HCT116 (cell line): ENCODE measurements around the gene SLC35G3. TPM values are rescaled to one million over a fixed set of nuclear protein-coding genes. Genes with fewer than 3 reads are reported as not detected.

Experiments used
- ATAC-seq: fragments of 200-7000 bp; cut with Tn5 transposase; 2 replicates; pipeline ENCODE4 v1.9.1; 2020; ENCODE audit warnings: mild to moderate bottlenecking, moderate library complexity
- BruUV-seq: library from RNA; stranded (reverse); fragments of 400-500 nt; replicated peaks from 2 replicates; lab custom pipeline; 2021; lab: Mats Ljungman, UMichigan
- CTCF ChIA-PET: fragments of 300-600 bp; sonication (Branson Sonifier 250); formaldehyde crosslinking; loops from one replicate; lab custom pipeline; 2021; ENCODE audit warnings: antibody characterized with exemption; lab: Charles Lee
- POLR2A ChIA-PET: fragments of 300-600, 350-600 bp; sonication (Branson Sonifier 250); formaldehyde crosslinking; loops from one replicate; lab custom pipeline; 2021; ENCODE audit warnings: antibody characterized with exemption; lab: Charles Lee
- RAD21 ChIA-PET, 2 experiments: fragments of 300-600 bp; sonication (Branson Sonifier 250); formaldehyde crosslinking; loops; one replicate each; lab custom pipeline; 2023; ENCODE audit warnings: low total read pairs in 2 of 2; ENCODE audit not compliant: uncharacterized antibody in 2 of 2, unreplicated experiment in 2 of 2, low non-redundant PET in 1 of 2; lab: Charles Lee
- DNase-seq: peaks from one replicate; pipeline ENCODE4 v3.0.0-alpha.2; 2010; ENCODE audit warnings: low read depth, low spot score
- H2AFZ ChIP-seq: fragments of 200-600 bp; shearing (Covaris generic), sonication (generic); 2 replicates; pipeline ENCODE4 v1.6.1; 2017; ENCODE audit warnings: low read depth, mixed run types, mixed read lengths, antibody characterized with exemption, low read length; ENCODE audit not compliant: poor library complexity, severe bottlenecking
- H3K27ac ChIP-seq: 2 replicates; pipeline ENCODE4 v1.5.1; 2012; ENCODE audit warnings: low read depth, low read length
- H3K27me3 ChIP-seq: fragments of 200-600 bp; sonication (generic); 2 replicates; pipeline ENCODE4 v1.6.1; 2016; ENCODE audit warnings: mixed run types, low read length, mixed read lengths; ENCODE audit not compliant: insufficient read depth
- H3K36me3 ChIP-seq, 2 experiments: fragments of 200-500 bp in 1 of 2; fragments of 200-600 bp in 1 of 2; sonication (Bioruptor generic) in 1 of 2; sonication (generic) in 1 of 2; 2 replicates each; pipeline versions ENCODE4 v1.5.1 to v1.6.1; 2014 to 2016; ENCODE audit warnings: low read length in 2 of 2, inconsistent platforms in 1 of 2, mixed read lengths in 1 of 2, mixed run types in 1 of 2; ENCODE audit not compliant: insufficient read depth in 2 of 2, control insufficient read depth in 1 of 2
- H3K4me1 ChIP-seq, 2 experiments: fragments of 200-600 bp in 1 of 2; sonication (generic) in 1 of 2; 2 replicates each; pipeline versions ENCODE4 v1.5.1 to v1.6.1; 2012 to 2017; ENCODE audit warnings: low read length in 2 of 2, inconsistent platforms in 1 of 2, mild to moderate bottlenecking in 1 of 2, mixed read lengths in 1 of 2, mixed run types in 1 of 2, moderate library complexity in 1 of 2; ENCODE audit not compliant: insufficient read depth in 2 of 2, control insufficient read depth in 1 of 2
- H3K4me2 ChIP-seq: fragments of 200-600 bp; sonication (generic); 2 replicates; pipeline ENCODE4 v1.6.1; 2017; ENCODE audit warnings: mixed run types, low read length, mixed read lengths
- H3K4me3 ChIP-seq, 2 experiments: fragments of 200-600 bp in 1 of 2; sonication (generic) in 1 of 2; replicated peaks in 1 of 2; 2 replicates each; pipeline ENCODE4 v1.5.1; 2011 to 2016; ENCODE audit warnings: low read length in 2 of 2, control low read depth in 1 of 2, low read depth in 1 of 2, mild to moderate bottlenecking in 1 of 2, mixed read lengths in 1 of 2, mixed run types in 1 of 2
- H3K79me2 ChIP-seq: fragments of 200-600 bp; sonication (generic); 2 replicates; pipeline ENCODE4 v1.6.1; 2017; ENCODE audit warnings: mild to moderate bottlenecking, mixed run types, low read length, moderate library complexity, mixed read lengths; ENCODE audit not compliant: insufficient read depth
- H3K9ac ChIP-seq: fragments of 200-600 bp; sonication (generic); 2 replicates; pipeline ENCODE4 v1.6.1; 2016; ENCODE audit warnings: low read length, mixed read lengths
- H3K9me2 ChIP-seq: fragments of 200-600 bp; sonication (generic), shearing (Covaris generic); 2 replicates; pipeline ENCODE4 v1.6.1; 2017; ENCODE audit warnings: mixed run types, mild to moderate bottlenecking, moderate library complexity; ENCODE audit not compliant: insufficient read depth
- H3K9me3 ChIP-seq, 2 experiments: fragments of 200-500 bp in 1 of 2; fragments of 200-600 bp in 1 of 2; sonication (Bioruptor generic) in 1 of 2; sonication (generic) in 1 of 2; 2 replicates each; pipeline ENCODE4 v1.6.1; 2014 to 2017; ENCODE audit warnings: low read length in 2 of 2, mixed read lengths in 2 of 2, inconsistent platforms in 1 of 2, low read depth in 1 of 2, mild to moderate bottlenecking in 1 of 2, mixed run types in 1 of 2, moderate library complexity in 1 of 2; ENCODE audit not compliant: control insufficient read depth in 1 of 2, insufficient read depth in 1 of 2
- H4K20me1 ChIP-seq: fragments of 200-600 bp; sonication (generic), shearing (Covaris generic); 2 replicates; pipeline ENCODE4 v1.6.1; 2017; ENCODE audit warnings: mixed run types, mild to moderate bottlenecking, moderate library complexity; ENCODE audit not compliant: insufficient read depth
- ATF3 ChIP-seq: IDR thresholded peaks from 2 replicates; pipeline ENCODE4 v1.6.1; 2012
- CBX3 ChIP-seq: IDR thresholded peaks from 2 replicates; pipeline ENCODE4 v1.6.1; 2012; ENCODE audit warnings: low read depth
- EZH2 ChIP-seq: fragments of 200-600 bp; sonication (generic); IDR thresholded peaks from 2 replicates; pipeline ENCODE4 v1.6.1; 2017; ENCODE audit warnings: antibody characterized with exemption, mixed run types
- JUND ChIP-seq: IDR thresholded peaks from 2 replicates; pipeline ENCODE4 v1.6.1; 2012
- POLR2A ChIP-seq: IDR thresholded peaks from 2 replicates; pipeline ENCODE4 v1.7.0; 2011; ENCODE audit warnings: borderline replicate concordance; ENCODE audit not compliant: insufficient read depth, insufficient read length; ENCODE audit errors: extremely low read depth
- POLR2AphosphoS5 ChIP-seq: IDR thresholded peaks from 2 replicates; pipeline ENCODE4 v1.6.1; 2011; ENCODE audit warnings: mild to moderate bottlenecking, low read depth, low read length, moderate library complexity
- SIN3A ChIP-seq: IDR thresholded peaks from 2 replicates; pipeline ENCODE4 v1.6.1; 2012; ENCODE audit warnings: low read depth
- SP1 ChIP-seq: IDR thresholded peaks from 2 replicates; pipeline ENCODE4 v1.6.1; 2012; ENCODE audit warnings: low read depth
- TCF7L2 ChIP-seq: IDR thresholded peaks from 2 replicates; pipeline ENCODE4 v1.7.0; 2011; ENCODE audit warnings: borderline replicate concordance, inconsistent platforms; ENCODE audit not compliant: insufficient read depth, insufficient read length; ENCODE audit errors: extremely low read depth
- ZNF274 ChIP-seq: fragments of 200-500 bp; sonication (Bioruptor generic); IDR thresholded peaks from 2 replicates; pipeline ENCODE4 v1.6.1; 2014; ENCODE audit warnings: mild to moderate bottlenecking, low read depth, low read length, inconsistent platforms
- intact Hi-C: fragments of 100-400 bp; cut with micrococcal nuclease; formaldehyde crosslinking; loops from 2 replicates; pipeline ENCODE4 v1.10.0; 2022
- total RNA-seq: library from RNA; stranded (reverse); gene quantifications from one replicate; pipeline ENCODE4 v1.2.1, GENCODE V29; 2021; ENCODE audit not compliant: unreplicated experiment
- TF ChIP-seq, protein P1 (sequence below), 3 experiments: fragments of 200-600 bp in 1 of 3; sonication (generic) in 1 of 3; IDR thresholded peaks in 2 of 3; conservative IDR thresholded peaks in 1 of 3; 2 replicates each; pipeline ENCODE4 v1.5.1; 2012 to 2017; ENCODE audit warnings: low read depth in 2 of 3, low read length in 2 of 3, antibody characterized with exemption in 1 of 3, borderline replicate concordance in 1 of 3, control low read depth in 1 of 3, mild to moderate bottlenecking in 1 of 3, mixed read lengths in 1 of 3, mixed run types in 1 of 3, moderate library complexity in 1 of 3; ENCODE audit not compliant: insufficient read depth in 1 of 3
- TF ChIP-seq, protein P2 (sequence below): IDR thresholded peaks from 2 replicates; pipeline ENCODE4 v1.6.1; 2012

Gene SLC35G3
- total RNA-seq, 1 experiment from 2014 or later: not detected

GRCh38 chr17:35229638-35230037, 35.4 kb upstream of the SLC35G3 start (continued):
- TF ChIP-seq POLR2A (no peak), TCF7L2 (no peak), JUND (no peak), SP1 (no peak), ATF3 (no peak)

DNA sequence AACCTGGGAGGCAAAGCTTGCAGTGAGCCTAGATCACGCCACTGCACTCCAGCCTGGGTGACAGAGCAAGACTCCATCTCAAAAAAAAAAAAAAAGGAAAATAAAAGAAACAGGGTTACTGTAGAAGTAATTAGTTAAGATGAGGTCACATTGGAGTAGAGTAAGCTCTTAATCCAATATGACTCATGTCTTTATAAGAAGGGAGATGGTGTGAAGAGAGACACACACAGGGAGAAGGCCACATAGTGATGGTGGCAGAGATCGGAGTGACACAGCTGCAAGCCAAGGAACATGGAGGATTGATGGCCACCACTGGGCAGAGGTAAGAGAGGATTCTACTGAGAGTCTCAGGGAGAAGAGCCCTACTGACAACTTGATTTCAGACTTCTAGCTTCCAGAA, 33.4 kb upstream of the SLC35G3 start:
- H3K9me3 ChIP-seq: no peaks in the 10 kb centered on the region
- ChIA-PET RAD21 (no interaction called here), CTCF (interaction anchor here (0.7 kb wide), 1 partner anchor 866 kb away, joined by 3 read pairs; no protein-coding TSS in a partner anchor), POLR2A (no interaction called here)
- TF ChIP-seq, protein P1, sequence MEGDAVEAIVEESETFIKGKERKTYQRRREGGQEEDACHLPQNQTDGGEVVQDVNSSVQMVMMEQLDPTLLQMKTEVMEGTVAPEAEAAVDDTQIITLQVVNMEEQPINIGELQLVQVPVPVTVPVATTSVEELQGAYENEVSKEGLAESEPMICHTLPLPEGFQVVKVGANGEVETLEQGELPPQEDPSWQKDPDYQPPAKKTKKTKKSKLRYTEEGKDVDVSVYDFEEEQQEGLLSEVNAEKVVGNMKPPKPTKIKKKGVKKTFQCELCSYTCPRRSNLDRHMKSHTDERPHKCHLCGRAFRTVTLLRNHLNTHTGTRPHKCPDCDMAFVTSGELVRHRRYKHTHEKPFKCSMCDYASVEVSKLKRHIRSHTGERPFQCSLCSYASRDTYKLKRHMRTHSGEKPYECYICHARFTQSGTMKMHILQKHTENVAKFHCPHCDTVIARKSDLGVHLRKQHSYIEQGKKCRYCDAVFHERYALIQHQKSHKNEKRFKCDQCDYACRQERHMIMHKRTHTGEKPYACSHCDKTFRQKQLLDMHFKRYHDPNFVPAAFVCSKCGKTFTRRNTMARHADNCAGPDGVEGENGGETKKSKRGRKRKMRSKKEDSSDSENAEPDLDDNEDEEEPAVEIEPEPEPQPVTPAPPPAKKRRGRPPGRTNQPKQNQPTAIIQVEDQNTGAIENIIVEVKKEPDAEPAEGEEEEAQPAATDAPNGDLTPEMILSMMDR (IDR thresholded peaks at IDR 0.05 in 2 of 3, conservative IDR thresholded peaks at IDR 0.05 in 1 of 3; ENCODE audit: borderline replicate concordance in 1 of 3, insufficient read depth in 1 of 3, low read depth in 2 of 3, low read length in 2 of 3): no peak
- TF ChIP-seq CBX3: no peak
- no peak for TF ChIP-seq EZH2
- no peak for TF ChIP-seq ZNF274
- TF ChIP-seq SIN3A: no peak
- no peak for TF ChIP-seq POLR2AphosphoS5
- TF ChIP-seq, protein P2, sequence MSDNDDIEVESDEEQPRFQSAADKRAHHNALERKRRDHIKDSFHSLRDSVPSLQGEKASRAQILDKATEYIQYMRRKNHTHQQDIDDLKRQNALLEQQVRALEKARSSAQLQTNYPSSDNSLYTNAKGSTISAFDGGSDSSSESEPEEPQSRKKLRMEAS: no peak
- DNase-seq (no peak), ATAC-seq (no peak)
- H3K4me2 ChIP-seq: no peak overlapping the region
- BruUV-seq: no TSS peak
- no peak overlapping the region for H3K27ac ChIP-seq
- no peaks in the 10 kb centered on the region for H4K20me1 ChIP-seq
- H2AFZ ChIP-seq: no peak overlapping the region
- H3K27me3 ChIP-seq: 0 out of 2 replicates have a peak, but pooled peaks cover 4% of the 10 kb centered on the region
- H3K9me2 ChIP-seq: no peaks in the 10 kb centered on the region
- no peak overlapping the region for H3K4me3 ChIP-seq
- H3K9ac ChIP-seq: no peak overlapping the region
- H3K79me2 ChIP-seq: no peaks in the 10 kb centered on the region
- no peaks in the 10 kb centered on the region for H3K4me1 ChIP-seq
- intact Hi-C loops: no loop called here
- no peaks in the 10 kb centered on the region for H3K36me3 ChIP-seq
